Measurements from ENCODE around the gene TMEM59.

GRCh38 chr1:54051933-54052430 is 1.0 kb downstream of the TMEM59 start:
- no peak for TF ChIP-seq CTCF (IDR thresholded peaks at IDR 0.05; ENCODE audit: borderline replicate concordance, extremely low read depth, low read length, poor library complexity, severe bottlenecking)
- no peak for TF ChIP-seq EZH2 (IDR thresholded peaks at IDR 0.05; ENCODE audit: borderline replicate concordance, low read depth, low read length, severe bottlenecking)
